Measurements from ENCODE around the gene PTPRD.

DNA sequence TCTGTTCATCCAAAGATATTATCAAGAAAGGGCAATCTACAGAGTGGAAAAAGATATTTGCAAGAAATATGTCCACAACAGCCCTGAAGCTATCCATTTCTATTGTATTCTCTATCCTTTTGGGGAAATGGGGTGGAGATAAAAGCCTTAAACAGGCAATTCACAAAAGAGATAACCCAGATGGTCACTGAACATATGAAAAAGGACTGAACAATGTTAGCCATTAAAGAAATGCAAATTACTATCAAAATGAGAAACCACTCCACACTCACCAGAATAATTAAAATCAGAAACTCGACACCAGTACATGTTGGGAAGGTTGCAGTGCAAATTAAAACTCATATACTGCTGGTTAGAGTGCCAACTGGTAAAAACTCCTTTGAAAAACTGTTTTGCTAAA lies 1858.1 kb downstream of the PTPRD start:
- TF ChIP-seq, protein P1, sequence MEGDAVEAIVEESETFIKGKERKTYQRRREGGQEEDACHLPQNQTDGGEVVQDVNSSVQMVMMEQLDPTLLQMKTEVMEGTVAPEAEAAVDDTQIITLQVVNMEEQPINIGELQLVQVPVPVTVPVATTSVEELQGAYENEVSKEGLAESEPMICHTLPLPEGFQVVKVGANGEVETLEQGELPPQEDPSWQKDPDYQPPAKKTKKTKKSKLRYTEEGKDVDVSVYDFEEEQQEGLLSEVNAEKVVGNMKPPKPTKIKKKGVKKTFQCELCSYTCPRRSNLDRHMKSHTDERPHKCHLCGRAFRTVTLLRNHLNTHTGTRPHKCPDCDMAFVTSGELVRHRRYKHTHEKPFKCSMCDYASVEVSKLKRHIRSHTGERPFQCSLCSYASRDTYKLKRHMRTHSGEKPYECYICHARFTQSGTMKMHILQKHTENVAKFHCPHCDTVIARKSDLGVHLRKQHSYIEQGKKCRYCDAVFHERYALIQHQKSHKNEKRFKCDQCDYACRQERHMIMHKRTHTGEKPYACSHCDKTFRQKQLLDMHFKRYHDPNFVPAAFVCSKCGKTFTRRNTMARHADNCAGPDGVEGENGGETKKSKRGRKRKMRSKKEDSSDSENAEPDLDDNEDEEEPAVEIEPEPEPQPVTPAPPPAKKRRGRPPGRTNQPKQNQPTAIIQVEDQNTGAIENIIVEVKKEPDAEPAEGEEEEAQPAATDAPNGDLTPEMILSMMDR (IDR thresholded peaks at IDR 0.05; ENCODE audit: low read depth, low read length, poor library complexity, severe bottlenecking): no peak
- TF ChIP-seq EZH2phosphoT487 (IDR thresholded peaks at IDR 0.05; ENCODE audit: borderline replicate concordance, low read length): no peak

Measured in DOHH2 (cell line).